Psoas muscle (tissue), 8 donors: ENCODE results near the gene ESPN. TPM values are rescaled to one million over a fixed set of nuclear protein-coding genes. Genes with fewer than 3 reads are reported as not detected.
A peak's percentile ranks its signal among the peaks of the same experiment; 100 is the strongest.

Source experiments
- ATAC-seq, 4 donors: fragments of 200-7000 bp; cut with Tn5 transposase; one replicate each; pipeline ENCODE4 v1.9.1; 2020; ENCODE audit warnings: moderate library complexity in 3 of 4, mild to moderate bottlenecking in 2 of 4
- DNase-seq, 2 donors: peaks; one replicate each; pipeline ENCODE4 v3.0.0-alpha.2; 2020
- H3K27ac ChIP-seq: fragments of 200-600 bp; one replicate; pipeline ENCODE4 v1.8.0; 2022
- H3K27me3 ChIP-seq, 3 donors: fragments of 200-600 bp in 1 of 3; one replicate each; pipeline versions ENCODE4 v1.6.1 to v1.8.0; 2013 to 2022; ENCODE audit warnings: low read length in 2 of 3, mild to moderate bottlenecking in 2 of 3, moderate library complexity in 1 of 3; ENCODE audit not compliant: insufficient read depth in 3 of 3
- H3K36me3 ChIP-seq, 2 donors: fragments of 200-600 bp in 1 of 2; one replicate each; pipeline versions ENCODE4 v1.6.1 to v1.8.0; 2013 to 2022; ENCODE audit warnings: low read depth in 1 of 2, mild to moderate bottlenecking in 1 of 2, moderate library complexity in 1 of 2; ENCODE audit not compliant: insufficient read depth in 1 of 2
- H3K4me1 ChIP-seq: fragments of 200-600 bp; one replicate; pipeline ENCODE4 v1.8.0; 2022
- H3K4me3 ChIP-seq: fragments of 200-600 bp; one replicate; pipeline ENCODE4 v1.8.0; 2022; ENCODE audit warnings: mild to moderate bottlenecking
- H3K9me3 ChIP-seq: fragments of 200-600 bp; one replicate; pipeline ENCODE4 v1.8.0; 2022
- CTCF ChIP-seq: fragments of 200-600 bp; IDR thresholded peaks from one replicate; pipeline ENCODE4 v1.8.0; 2022; ENCODE audit warnings: antibody characterized with exemption
- WGBS, 3 donors: extraction: QIAGEN DNeasy Blood & Tissue Kit; methylation state at CpG; one replicate each; pipeline versions ENCODE4 v1.1.6 to v1.1.7; 2013; 5-methylcytosine and 5-hydroxymethylcytosine counted together
- intact Hi-C, 2 donors: fragments of 100-400 bp; cut with DNase I; formaldehyde crosslinking; loops; one replicate each; pipeline versions ENCODE4 v1.11.0 to v1.14.2; 2022
- polyA plus RNA-seq, 3 donors: library from polyadenylated mRNA; stranded (reverse); fragments of 200-250 nt; gene quantifications; one replicate each; pipeline ENCODE4 v1.2.3, GENCODE V29; 2013
- total RNA-seq, 4 donors: library from RNA; stranded (reverse); fragmentation: NEBNext Ultra II Directional in 2 of 4; extraction: Animal tissue kit (Norgen Biotek cat#: 25700) in 2 of 4; gene quantifications; one replicate each; pipeline versions ENCODE4 v1.2.1 to v1.2.4, GENCODE V29; 2021 to 2023
- donor health status: healthy with polysubstance abuse.
- donor health status: DM: no; HTN: no; CAD: no; lungs with moderate emphysema.
- donor health status: Bipolar disorder and iron deficiency.
- donor health status: healthy.
- donor health status: DM: yes; HTN: yes; CAD: no.
- donor health status: DM: no; HTN: no; CAD: no.
- donor health status: DM: no; HTN: no; CAD: no.
- donor health status: DM: yes; HTN: yes; CAD: no.

The ESPN gene
- total and polyA plus RNA-seq, 7 donors = 0.12 TPM; not detected in 6

- Histone ChIP-seq H3K27ac (no peak overlapping the region), H3K4me3 (no peak overlapping the region), H3K27me3 (no peaks in the 10 kb centered on the region), H3K36me3 (no peaks in the 10 kb centered on the region), H3K4me1 (no peaks in the 10 kb centered on the region), H3K9me3 (no peaks in the 10 kb centered on the region)
- no peak for TF ChIP-seq CTCF
- DNase-seq (no peak), ATAC-seq (peak in 3 of 4 donors; percentile 22 to 60 (median 40))
- WGBS, 3 donors = 39 to 46% (median 43%) methylated on average over 3 to 5 of the region's 5 CpGs
- intact Hi-C loops = no loop called here
These were observed 39.6 kb upstream of the ESPN start for GRCh38 chr1:6384962-6385361.

- Histone ChIP-seq H3K4me1 (no peaks in the 10 kb centered on the region), H3K4me3 (no peak overlapping the region), H3K36me3 (no peaks in the 10 kb centered on the region), H3K27me3 (no peaks in the 10 kb centered on the region), H3K27ac (no peak overlapping the region), H3K9me3 (no peaks in the 10 kb centered on the region)
- intact Hi-C loops = no loop called here
- ATAC-seq = peak in 3 of 4 donors; percentile 44 to 61 (median 59)
- peak in 1 of 2 donors; percentile 35 for DNase-seq
- TF ChIP-seq CTCF = no peak
- WGBS, 3 donors = 37 to 61% (median 42%) methylated on average over 20 to 22 of the region's 22 CpGs
These were observed 38.9 kb upstream of the ESPN start for GRCh38 chr1:6385488-6386191.

GRCh38 chr1:6386371-6386949 lies 38.1 kb upstream of the ESPN start:
- Histone ChIP-seq H3K27me3 (no peaks in the 10 kb centered on the region), H3K27ac (no peak overlapping the region), H3K4me3 (no peak overlapping the region), H3K36me3 (no peaks in the 10 kb centered on the region), H3K4me1 (no peaks in the 10 kb centered on the region), H3K9me3 (no peaks in the 10 kb centered on the region)
- intact Hi-C loops = no loop called here
- 84 to 89% (median 86%) methylated on average over 10 of the region's 10 CpGs for WGBS, 3 donors
- no peak for TF ChIP-seq CTCF
- no peak for ATAC-seq
- no peak for DNase-seq

GRCh38 chr1:6389971-6390370 lies 34.6 kb upstream of the ESPN start:
- intact Hi-C loops = no loop called here
- 90 to 92% (median 92%) methylated on average over 9 of the region's 9 CpGs for WGBS, 3 donors
- no peak for TF ChIP-seq CTCF
- no peak for DNase-seq
- ATAC-seq = no peak
- Histone ChIP-seq H3K4me1 (peaks cover 12% of the 10 kb centered on the region), H3K9me3 (no peaks in the 10 kb centered on the region), H3K27me3 (no peaks in the 10 kb centered on the region), H3K4me3 (no peak overlapping the region), H3K27ac (no peak overlapping the region), H3K36me3 (no peaks in the 10 kb centered on the region)
